HCT116 (cell line): ENCODE data around the gene SENP3. TPM values are rescaled to one million over a fixed set of nuclear protein-coding genes. Genes with fewer than 3 reads are reported as not detected.
A peak's percentile ranks its signal among the peaks of the same experiment; 100 is the strongest.

Source experiments
- ATAC-seq: fragments of 200-7000 bp; cut with Tn5 transposase; 2 replicates; pipeline ENCODE4 v1.9.1; 2020; ENCODE audit warnings: mild to moderate bottlenecking, moderate library complexity
- BruUV-seq: library from RNA; stranded (reverse); fragments of 400-500 nt; replicated peaks from 2 replicates; lab custom pipeline; 2021; lab: Mats Ljungman, UMichigan
- CTCF ChIA-PET: fragments of 300-600 bp; sonication (Branson Sonifier 250); formaldehyde crosslinking; loops from one replicate; lab custom pipeline; 2021; ENCODE audit warnings: antibody characterized with exemption; lab: Charles Lee
- POLR2A ChIA-PET: fragments of 300-600, 350-600 bp; sonication (Branson Sonifier 250); formaldehyde crosslinking; loops from one replicate; lab custom pipeline; 2021; ENCODE audit warnings: antibody characterized with exemption; lab: Charles Lee
- RAD21 ChIA-PET, 2 experiments: fragments of 300-600 bp; sonication (Branson Sonifier 250); formaldehyde crosslinking; loops; one replicate each; lab custom pipeline; 2023; ENCODE audit warnings: low total read pairs in 2 of 2; ENCODE audit not compliant: uncharacterized antibody in 2 of 2, unreplicated experiment in 2 of 2, low non-redundant PET in 1 of 2; lab: Charles Lee
- DNase-seq: peaks from one replicate; pipeline ENCODE4 v3.0.0-alpha.2; 2010; ENCODE audit warnings: low read depth, low spot score
- H2AFZ ChIP-seq: fragments of 200-600 bp; shearing (Covaris generic), sonication (generic); 2 replicates; pipeline ENCODE4 v1.6.1; 2017; ENCODE audit warnings: low read depth, mixed run types, mixed read lengths, antibody characterized with exemption, low read length; ENCODE audit not compliant: poor library complexity, severe bottlenecking
- H3K27ac ChIP-seq: 2 replicates; pipeline ENCODE4 v1.5.1; 2012; ENCODE audit warnings: low read depth, low read length
- H3K27me3 ChIP-seq: fragments of 200-600 bp; sonication (generic); 2 replicates; pipeline ENCODE4 v1.6.1; 2016; ENCODE audit warnings: mixed run types, low read length, mixed read lengths; ENCODE audit not compliant: insufficient read depth
- H3K36me3 ChIP-seq, 2 experiments: fragments of 200-500 bp in 1 of 2; fragments of 200-600 bp in 1 of 2; sonication (Bioruptor generic) in 1 of 2; sonication (generic) in 1 of 2; 2 replicates each; pipeline versions ENCODE4 v1.5.1 to v1.6.1; 2014 to 2016; ENCODE audit warnings: low read length in 2 of 2, inconsistent platforms in 1 of 2, mixed read lengths in 1 of 2, mixed run types in 1 of 2; ENCODE audit not compliant: insufficient read depth in 2 of 2, control insufficient read depth in 1 of 2
- H3K4me1 ChIP-seq, 2 experiments: fragments of 200-600 bp in 1 of 2; sonication (generic) in 1 of 2; 2 replicates each; pipeline versions ENCODE4 v1.5.1 to v1.6.1; 2012 to 2017; ENCODE audit warnings: low read length in 2 of 2, inconsistent platforms in 1 of 2, mild to moderate bottlenecking in 1 of 2, mixed read lengths in 1 of 2, mixed run types in 1 of 2, moderate library complexity in 1 of 2; ENCODE audit not compliant: insufficient read depth in 2 of 2, control insufficient read depth in 1 of 2
- H3K4me2 ChIP-seq: fragments of 200-600 bp; sonication (generic); 2 replicates; pipeline ENCODE4 v1.6.1; 2017; ENCODE audit warnings: mixed run types, low read length, mixed read lengths
- H3K4me3 ChIP-seq, 2 experiments: fragments of 200-600 bp in 1 of 2; sonication (generic) in 1 of 2; replicated peaks in 1 of 2; 2 replicates each; pipeline ENCODE4 v1.5.1; 2011 to 2016; ENCODE audit warnings: low read length in 2 of 2, control low read depth in 1 of 2, low read depth in 1 of 2, mild to moderate bottlenecking in 1 of 2, mixed read lengths in 1 of 2, mixed run types in 1 of 2
- H3K79me2 ChIP-seq: fragments of 200-600 bp; sonication (generic); 2 replicates; pipeline ENCODE4 v1.6.1; 2017; ENCODE audit warnings: mild to moderate bottlenecking, mixed run types, low read length, moderate library complexity, mixed read lengths; ENCODE audit not compliant: insufficient read depth
- H3K9ac ChIP-seq: fragments of 200-600 bp; sonication (generic); 2 replicates; pipeline ENCODE4 v1.6.1; 2016; ENCODE audit warnings: low read length, mixed read lengths
- H3K9me2 ChIP-seq: fragments of 200-600 bp; sonication (generic), shearing (Covaris generic); 2 replicates; pipeline ENCODE4 v1.6.1; 2017; ENCODE audit warnings: mixed run types, mild to moderate bottlenecking, moderate library complexity; ENCODE audit not compliant: insufficient read depth
- H3K9me3 ChIP-seq, 2 experiments: fragments of 200-500 bp in 1 of 2; fragments of 200-600 bp in 1 of 2; sonication (Bioruptor generic) in 1 of 2; sonication (generic) in 1 of 2; 2 replicates each; pipeline ENCODE4 v1.6.1; 2014 to 2017; ENCODE audit warnings: low read length in 2 of 2, mixed read lengths in 2 of 2, inconsistent platforms in 1 of 2, low read depth in 1 of 2, mild to moderate bottlenecking in 1 of 2, mixed run types in 1 of 2, moderate library complexity in 1 of 2; ENCODE audit not compliant: control insufficient read depth in 1 of 2, insufficient read depth in 1 of 2
- H4K20me1 ChIP-seq: fragments of 200-600 bp; sonication (generic), shearing (Covaris generic); 2 replicates; pipeline ENCODE4 v1.6.1; 2017; ENCODE audit warnings: mixed run types, mild to moderate bottlenecking, moderate library complexity; ENCODE audit not compliant: insufficient read depth
- ATF3 ChIP-seq: IDR thresholded peaks from 2 replicates; pipeline ENCODE4 v1.6.1; 2012
- CBX3 ChIP-seq: IDR thresholded peaks from 2 replicates; pipeline ENCODE4 v1.6.1; 2012; ENCODE audit warnings: low read depth
- CEBPB ChIP-seq: IDR thresholded peaks from 2 replicates; pipeline ENCODE4 v1.6.1; 2012; ENCODE audit warnings: low read depth
- ELF1 ChIP-seq: IDR thresholded peaks from 2 replicates; pipeline ENCODE4 v1.6.1; 2012; ENCODE audit warnings: low read depth, borderline replicate concordance
- EZH2 ChIP-seq: fragments of 200-600 bp; sonication (generic); IDR thresholded peaks from 2 replicates; pipeline ENCODE4 v1.6.1; 2017; ENCODE audit warnings: antibody characterized with exemption, mixed run types
- EZH2phosphoT487 ChIP-seq: fragments of 200-600 bp; IDR thresholded peaks from 2 replicates; pipeline ENCODE4 v1.6.1; 2018; ENCODE audit warnings: antibody characterized with exemption, borderline replicate concordance
- MAX ChIP-seq: IDR thresholded peaks from 2 replicates; pipeline ENCODE4 v1.6.1; 2012
- POLR2A ChIP-seq: IDR thresholded peaks from 2 replicates; pipeline ENCODE4 v1.7.0; 2011; ENCODE audit warnings: borderline replicate concordance; ENCODE audit not compliant: insufficient read depth, insufficient read length; ENCODE audit errors: extremely low read depth
- POLR2AphosphoS5 ChIP-seq: IDR thresholded peaks from 2 replicates; pipeline ENCODE4 v1.6.1; 2011; ENCODE audit warnings: mild to moderate bottlenecking, low read depth, low read length, moderate library complexity
- RAD21 ChIP-seq: IDR thresholded peaks from 2 replicates; pipeline ENCODE4 v1.6.1; 2012; ENCODE audit warnings: low read depth, mild to moderate bottlenecking
- REST ChIP-seq: IDR thresholded peaks from 2 replicates; pipeline ENCODE4 v1.6.1; 2012; ENCODE audit warnings: low read depth
- SP1 ChIP-seq: IDR thresholded peaks from 2 replicates; pipeline ENCODE4 v1.6.1; 2012; ENCODE audit warnings: low read depth
- SRF ChIP-seq: IDR thresholded peaks from 2 replicates; pipeline ENCODE4 v1.6.1; 2012; ENCODE audit warnings: low read depth
- TCF7L2 ChIP-seq: IDR thresholded peaks from 2 replicates; pipeline ENCODE4 v1.7.0; 2011; ENCODE audit warnings: borderline replicate concordance, inconsistent platforms; ENCODE audit not compliant: insufficient read depth, insufficient read length; ENCODE audit errors: extremely low read depth
- ZFX ChIP-seq: fragments of 450-650 bp; IDR thresholded peaks from 2 replicates; pipeline ENCODE4 v1.6.1; 2017
- ZNF274 ChIP-seq: fragments of 200-500 bp; sonication (Bioruptor generic); IDR thresholded peaks from 2 replicates; pipeline ENCODE4 v1.6.1; 2014; ENCODE audit warnings: mild to moderate bottlenecking, low read depth, low read length, inconsistent platforms
- intact Hi-C: fragments of 100-400 bp; cut with micrococcal nuclease; formaldehyde crosslinking; loops from 2 replicates; pipeline ENCODE4 v1.10.0; 2022
- total RNA-seq: library from RNA; stranded (reverse); gene quantifications from one replicate; pipeline ENCODE4 v1.2.1, GENCODE V29; 2021; ENCODE audit not compliant: unreplicated experiment
- TF ChIP-seq, protein P1 (sequence below), 3 experiments: fragments of 200-600 bp in 1 of 3; sonication (generic) in 1 of 3; IDR thresholded peaks in 2 of 3; conservative IDR thresholded peaks in 1 of 3; 2 replicates each; pipeline ENCODE4 v1.5.1; 2012 to 2017; ENCODE audit warnings: low read depth in 2 of 3, low read length in 2 of 3, antibody characterized with exemption in 1 of 3, borderline replicate concordance in 1 of 3, control low read depth in 1 of 3, mild to moderate bottlenecking in 1 of 3, mixed read lengths in 1 of 3, mixed run types in 1 of 3, moderate library complexity in 1 of 3; ENCODE audit not compliant: insufficient read depth in 1 of 3

The SENP3 gene
- total RNA-seq, 1 experiment from 2014 or later, result 73.8 TPM

GRCh38 chr17:7561028-7561575 lies 617 bp upstream of the SENP3 start:
- intact Hi-C loops, result loop anchor here (1.0 to 10.0 kb wide), 5 partner anchors 47 to 205 kb away; partner anchors contain the start of genes CHRNB1, POLR2A and SLC35G6
- Histone ChIP-seq H2AFZ (no peak overlapping the region), H3K27ac (peak overlapping the region; percentile 86), H3K9ac (peak overlapping the region; percentile 98), H3K27me3 (no peaks in the 10 kb centered on the region), H3K36me3 (peaks cover 22 to 28% of the 10 kb centered on the region in 2 experiments), H3K9me3 (no peaks in the 10 kb centered on the region), H4K20me1 (no peaks in the 10 kb centered on the region), H3K4me1 (peaks cover 27 to 55% of the 10 kb centered on the region in 2 experiments), H3K9me2 (no peaks in the 10 kb centered on the region), H3K4me2 (peak overlapping the region; percentile 95)
- CTCF ChIA-PET, result interaction anchor here (0.6 to 2.4 kb wide), 28 partner anchors 9 to 515 kb away, joined by 3 to 37 read pairs (median 4); partner anchors contain the start of genes CD68, NEURL4, PLSCR3 and SLC2A4
- RAD21 ChIA-PET, result interaction anchor here (1.0 to 1.7 kb wide), 2 partner anchors 11 to 205 kb away, joined by 3 to 4 read pairs; no protein-coding TSS in a partner anchor
- TSS peak; percentile 82 for BruUV-seq
- peak; percentile 76 for ATAC-seq
- no peak for TF ChIP-seq ZNF274
- TF ChIP-seq POLR2A, result no peak
- no peak for TF ChIP-seq REST
- no peak for TF ChIP-seq TCF7L2
- no peak for TF ChIP-seq EZH2phosphoT487
- no peak for TF ChIP-seq CBX3
- TF ChIP-seq SRF, result no peak
- TF ChIP-seq ATF3, result no peak
- TF ChIP-seq CEBPB, result no peak
- TF ChIP-seq RAD21, result peak; percentile 90
- no peak for TF ChIP-seq ZFX
- peak; percentile 73 for TF ChIP-seq MAX
- TF ChIP-seq SP1, result no peak
- no peak for TF ChIP-seq ELF1
- no peak for TF ChIP-seq EZH2
- TF ChIP-seq POLR2AphosphoS5, result peak; percentile 45; the same call in 1 of the 2 replicates
- TF ChIP-seq, protein P1, sequence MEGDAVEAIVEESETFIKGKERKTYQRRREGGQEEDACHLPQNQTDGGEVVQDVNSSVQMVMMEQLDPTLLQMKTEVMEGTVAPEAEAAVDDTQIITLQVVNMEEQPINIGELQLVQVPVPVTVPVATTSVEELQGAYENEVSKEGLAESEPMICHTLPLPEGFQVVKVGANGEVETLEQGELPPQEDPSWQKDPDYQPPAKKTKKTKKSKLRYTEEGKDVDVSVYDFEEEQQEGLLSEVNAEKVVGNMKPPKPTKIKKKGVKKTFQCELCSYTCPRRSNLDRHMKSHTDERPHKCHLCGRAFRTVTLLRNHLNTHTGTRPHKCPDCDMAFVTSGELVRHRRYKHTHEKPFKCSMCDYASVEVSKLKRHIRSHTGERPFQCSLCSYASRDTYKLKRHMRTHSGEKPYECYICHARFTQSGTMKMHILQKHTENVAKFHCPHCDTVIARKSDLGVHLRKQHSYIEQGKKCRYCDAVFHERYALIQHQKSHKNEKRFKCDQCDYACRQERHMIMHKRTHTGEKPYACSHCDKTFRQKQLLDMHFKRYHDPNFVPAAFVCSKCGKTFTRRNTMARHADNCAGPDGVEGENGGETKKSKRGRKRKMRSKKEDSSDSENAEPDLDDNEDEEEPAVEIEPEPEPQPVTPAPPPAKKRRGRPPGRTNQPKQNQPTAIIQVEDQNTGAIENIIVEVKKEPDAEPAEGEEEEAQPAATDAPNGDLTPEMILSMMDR (IDR thresholded peaks at IDR 0.05 in 2 of 3, conservative IDR thresholded peaks at IDR 0.05 in 1 of 3; ENCODE audit: borderline replicate concordance in 1 of 3, insufficient read depth in 1 of 3, low read depth in 2 of 3, low read length in 2 of 3), result peak; percentile 73 to 88 (median 78)
- TF ChIP-seq, all 23 proteins: peak for 4
- peak; percentile 71 for DNase-seq
- peaks cover 47% of the 10 kb centered on the region for H3K79me2 ChIP-seq
- POLR2A ChIA-PET, result interaction anchor here (0.6 to 2.0 kb wide), 12 partner anchors 11 to 612 kb away, joined by 3 to 7 read pairs (median 3); partner anchors contain the start of genes MPDU1, POLR2A, TMEM102 and TNK1
- peak overlapping the region; percentile 79 to 83 for H3K4me3 ChIP-seq
